ENCODE results near the gene PXDN.

PXDN gene

GRCh38 chr2:1744446-1745170, at the start of gene PXDN:
PXDN (minus strand) TSS chr2:1744515; CDS start chr2:1744455, 60 bp downstream.
- peak; percentile 88 for DNase-seq (ENCODE audit: low read depth)
- Histone ChIP-seq H3K36me3 (ENCODE audit: control insufficient read depth, insufficient read depth, low read length, severe bottlenecking) (peaks cover 3% of the 10 kb centered on the region), H3K4me1 (ENCODE audit: control insufficient read depth, insufficient read depth, low read length) (peaks cover 46% of the 10 kb centered on the region), H3K9me3 (ENCODE audit: control insufficient read depth, low read length) (no peaks in the 10 kb centered on the region), H3K4me3 (ENCODE audit: low read length) (peak within 1 kb of the TSS; percentile 87), H3K9ac (ENCODE audit: low read length) (peak within 1 kb of the TSS; percentile 91), H3K27me3 (replicated peaks; ENCODE audit: control insufficient read depth, insufficient read depth, low read length) (no peaks in the 10 kb centered on the region)

- no peak for DNase-seq (ENCODE audit: low read depth)
- no peak overlapping the region for H3K4me3 ChIP-seq (ENCODE audit: low read length)
- no peak overlapping the region for H3K9ac ChIP-seq (ENCODE audit: low read length)
- H3K36me3 ChIP-seq (ENCODE audit: control insufficient read depth, insufficient read depth, low read length, severe bottlenecking), result no peaks in the 10 kb centered on the region
- H3K4me1 ChIP-seq (ENCODE audit: control insufficient read depth, insufficient read depth, low read length), result peaks cover 6% of the 10 kb centered on the region
- H3K27me3 ChIP-seq (replicated peaks; ENCODE audit: control insufficient read depth, insufficient read depth, low read length), result peaks cover 52% of the 10 kb centered on the region
- H3K9me3 ChIP-seq (ENCODE audit: control insufficient read depth, low read length), result no peaks in the 10 kb centered on the region
These were observed 49.6 kb upstream of the PXDN start for GRCh38 chr2:1793868-1794445.

- H3K36me3 ChIP-seq (ENCODE audit: control insufficient read depth, insufficient read depth, low read length, severe bottlenecking), result no peaks in the 10 kb centered on the region
- H3K27me3 ChIP-seq (replicated peaks; ENCODE audit: control insufficient read depth, insufficient read depth, low read length), result peaks cover 54% of the 10 kb centered on the region
- peaks cover 12% of the 10 kb centered on the region for H3K4me1 ChIP-seq (ENCODE audit: control insufficient read depth, insufficient read depth, low read length)
- no peak overlapping the region for H3K9ac ChIP-seq (ENCODE audit: low read length)
- no peak for DNase-seq (ENCODE audit: low read depth)
- H3K4me3 ChIP-seq (ENCODE audit: low read length), result no peak overlapping the region
- no peaks in the 10 kb centered on the region for H3K9me3 ChIP-seq (ENCODE audit: control insufficient read depth, low read length)
These were observed 48.9 kb upstream of the PXDN start for GRCh38 chr2:1793001-1793867.

- peaks cover 12% of the 10 kb centered on the region for H3K4me1 ChIP-seq (ENCODE audit: control insufficient read depth, insufficient read depth, low read length)
- DNase-seq (ENCODE audit: low read depth), result peak; percentile 88
- H3K9me3 ChIP-seq (ENCODE audit: control insufficient read depth, low read length), result no peaks in the 10 kb centered on the region
- no peak overlapping the region for H3K9ac ChIP-seq (ENCODE audit: low read length)
- H3K27me3 ChIP-seq (replicated peaks; ENCODE audit: control insufficient read depth, insufficient read depth, low read length), result peaks cover 63% of the 10 kb centered on the region
- H3K4me3 ChIP-seq (ENCODE audit: low read length), result no peak overlapping the region
- H3K36me3 ChIP-seq (ENCODE audit: control insufficient read depth, insufficient read depth, low read length, severe bottlenecking), result no peaks in the 10 kb centered on the region
These were observed 47.5 kb upstream of the PXDN start for GRCh38 chr2:1791685-1792435.

GRCh38 chr2:1791006-1791605, 46.8 kb upstream of the PXDN start:
- Histone ChIP-seq H3K36me3 (ENCODE audit: control insufficient read depth, insufficient read depth, low read length, severe bottlenecking) (no peaks in the 10 kb centered on the region), H3K4me3 (ENCODE audit: low read length) (no peak overlapping the region), H3K9ac (ENCODE audit: low read length) (no peak overlapping the region), H3K27me3 (replicated peaks; ENCODE audit: control insufficient read depth, insufficient read depth, low read length) (peaks cover 55% of the 10 kb centered on the region), H3K4me1 (ENCODE audit: control insufficient read depth, insufficient read depth, low read length) (peaks cover 12% of the 10 kb centered on the region), H3K9me3 (ENCODE audit: control insufficient read depth, low read length) (no peaks in the 10 kb centered on the region)
- peak; percentile 64 for DNase-seq (ENCODE audit: low read depth)

- no peak for DNase-seq (ENCODE audit: low read depth)
- Histone ChIP-seq H3K4me3 (ENCODE audit: low read length) (no peak overlapping the region), H3K36me3 (ENCODE audit: control insufficient read depth, insufficient read depth, low read length, severe bottlenecking) (no peaks in the 10 kb centered on the region), H3K9ac (ENCODE audit: low read length) (no peak overlapping the region), H3K4me1 (ENCODE audit: control insufficient read depth, insufficient read depth, low read length) (peaks cover 12% of the 10 kb centered on the region), H3K27me3 (replicated peaks; ENCODE audit: control insufficient read depth, insufficient read depth, low read length) (peaks cover 54% of the 10 kb centered on the region), H3K9me3 (ENCODE audit: control insufficient read depth, low read length) (no peaks in the 10 kb centered on the region)
These were observed 46.2 kb upstream of the PXDN start for GRCh38 chr2:1790473-1790872.

GRCh38 chr2:1789610-1790009, 45.3 kb upstream of the PXDN start:
- Histone ChIP-seq H3K27me3 (replicated peaks; ENCODE audit: control insufficient read depth, insufficient read depth, low read length) (peaks cover 45% of the 10 kb centered on the region), H3K9ac (ENCODE audit: low read length) (no peak overlapping the region), H3K36me3 (ENCODE audit: control insufficient read depth, insufficient read depth, low read length, severe bottlenecking) (no peaks in the 10 kb centered on the region), H3K4me1 (ENCODE audit: control insufficient read depth, insufficient read depth, low read length) (peaks cover 12% of the 10 kb centered on the region), H3K9me3 (ENCODE audit: control insufficient read depth, low read length) (no peaks in the 10 kb centered on the region), H3K4me3 (ENCODE audit: low read length) (no peak overlapping the region)
- no peak for DNase-seq (ENCODE audit: low read depth)

- Histone ChIP-seq H3K27me3 (replicated peaks; ENCODE audit: control insufficient read depth, insufficient read depth, low read length) (peaks cover 41% of the 10 kb centered on the region), H3K4me1 (ENCODE audit: control insufficient read depth, insufficient read depth, low read length) (peaks cover 15% of the 10 kb centered on the region), H3K9me3 (ENCODE audit: control insufficient read depth, low read length) (no peaks in the 10 kb centered on the region), H3K4me3 (ENCODE audit: low read length) (no peak overlapping the region), H3K36me3 (ENCODE audit: control insufficient read depth, insufficient read depth, low read length, severe bottlenecking) (no peaks in the 10 kb centered on the region), H3K9ac (ENCODE audit: low read length) (no peak overlapping the region)
- DNase-seq (ENCODE audit: low read depth), result no peak
These were observed 44.2 kb upstream of the PXDN start for GRCh38 chr2:1788478-1788959.

- Histone ChIP-seq H3K36me3 (ENCODE audit: control insufficient read depth, insufficient read depth, low read length, severe bottlenecking) (no peaks in the 10 kb centered on the region), H3K4me1 (ENCODE audit: control insufficient read depth, insufficient read depth, low read length) (peaks cover 15% of the 10 kb centered on the region), H3K9ac (ENCODE audit: low read length) (no peak overlapping the region), H3K9me3 (ENCODE audit: control insufficient read depth, low read length) (no peaks in the 10 kb centered on the region), H3K4me3 (ENCODE audit: low read length) (no peak overlapping the region), H3K27me3 (replicated peaks; ENCODE audit: control insufficient read depth, insufficient read depth, low read length) (peaks cover 38% of the 10 kb centered on the region)
- no peak for DNase-seq (ENCODE audit: low read depth)
These were observed 43.6 kb upstream of the PXDN start for GRCh38 chr2:1787755-1788477.

- H3K4me3 ChIP-seq (ENCODE audit: low read length), result no peak overlapping the region
- DNase-seq (ENCODE audit: low read depth), result no peak
- H3K27me3 ChIP-seq (replicated peaks; ENCODE audit: control insufficient read depth, insufficient read depth, low read length), result peaks cover 51% of the 10 kb centered on the region
- H3K9me3 ChIP-seq (ENCODE audit: control insufficient read depth, low read length), result no peaks in the 10 kb centered on the region
- H3K36me3 ChIP-seq (ENCODE audit: control insufficient read depth, insufficient read depth, low read length, severe bottlenecking), result no peaks in the 10 kb centered on the region
- peaks cover 9% of the 10 kb centered on the region for H3K4me1 ChIP-seq (ENCODE audit: control insufficient read depth, insufficient read depth, low read length)
- no peak overlapping the region for H3K9ac ChIP-seq (ENCODE audit: low read length)
These were observed 40.8 kb upstream of the PXDN start for GRCh38 chr2:1784986-1785617.
